Endothelial cell of umbilical vein (primary cell): ENCODE data around the gene POGK. TPM values are rescaled to one million over a fixed set of nuclear protein-coding genes. Genes with fewer than 3 reads are reported as not detected.
A peak's percentile ranks its signal among the peaks of the same experiment; 100 is the strongest.

Experiments used
- BruUV-seq: library from RNA; stranded (reverse); fragments of 400-500 nt; replicated peaks from 2 replicates; lab custom pipeline; 2021; lab: Mats Ljungman, UMichigan
- CTCF ChIA-PET: fragments of 300-600, 350-600 bp; sonication (Branson Sonifier 250); formaldehyde crosslinking; loops from one replicate; lab custom pipeline; 2021; ENCODE audit warnings: antibody characterized with exemption, inconsistent platforms; lab: Charles Lee
- POLR2A ChIA-PET: fragments of 300-600, 350-600 bp; sonication (Branson Sonifier 250); formaldehyde crosslinking; loops from one replicate; lab custom pipeline; 2021; ENCODE audit warnings: antibody characterized with exemption, inconsistent platforms; lab: Charles Lee
- DNase-seq: peaks from one replicate; pipeline ENCODE4 v3.0.0-alpha.2; 2011; ENCODE audit warnings: low read depth, low spot score
- FAIRE-seq: peaks from 2 replicates; lab custom pipeline; 2011; peaks lifted over from hg19 to GRCh38; lab: Jason Lieb, UNC
- H2AFZ ChIP-seq: 2 replicates; pipeline ENCODE4 v1.6.0; 2012; ENCODE audit warnings: low read depth, low read length, control low read depth, inconsistent platforms
- H3K27ac ChIP-seq: 2 replicates; pipeline ENCODE4 v1.5.1; 2011; ENCODE audit warnings: low read depth, mild to moderate bottlenecking, control low read depth, low read length, moderate library complexity; ENCODE audit not compliant: insufficient read depth
- H3K27me3 ChIP-seq, 2 experiments: 2 replicates each; pipeline versions ENCODE4 v1.6.0 to v1.6.1; 2011; ENCODE audit warnings: low read length in 2 of 2, mixed read lengths in 1 of 2; ENCODE audit not compliant: control insufficient read depth in 2 of 2, insufficient read depth in 2 of 2
- H3K36me3 ChIP-seq, 2 experiments: 2 replicates in 1 of 2; 3 replicates in 1 of 2; pipeline ENCODE4 v1.5.1; 2011; ENCODE audit warnings: low read length in 2 of 2, mild to moderate bottlenecking in 1 of 2, moderate library complexity in 1 of 2; ENCODE audit not compliant: control insufficient read depth in 2 of 2, insufficient read depth in 2 of 2; ENCODE audit errors: extremely low read depth in 1 of 2
- H3K4me1 ChIP-seq: 3 replicates; pipeline ENCODE4 v1.5.1; 2011; ENCODE audit warnings: mild to moderate bottlenecking, low read length; ENCODE audit not compliant: control insufficient read depth, insufficient read depth; ENCODE audit errors: extremely low read depth
- H3K4me2 ChIP-seq: 2 replicates; pipeline ENCODE4 v1.6.1; 2011; ENCODE audit warnings: low read length, control low read depth, mixed read lengths; ENCODE audit not compliant: insufficient read depth
- H3K4me3 ChIP-seq, 3 experiments: fragments of 200-600 bp in 1 of 3; sonication (generic), shearing (Covaris generic) in 1 of 3; replicated peaks in 1 of 3; 2 replicates each; pipeline ENCODE4 v1.5.1; 2011 to 2016; ENCODE audit warnings: control low read depth in 3 of 3, low read length in 3 of 3, mild to moderate bottlenecking in 2 of 3, inconsistent platforms in 1 of 3, low read depth in 1 of 3, moderate library complexity in 1 of 3; ENCODE audit not compliant: insufficient read depth in 1 of 3
- H3K79me2 ChIP-seq: 2 replicates; pipeline ENCODE4 v1.6.0; 2012; ENCODE audit warnings: low read length, inconsistent platforms; ENCODE audit not compliant: control insufficient read depth, insufficient read depth
- H3K9ac ChIP-seq: replicated peaks from 2 replicates; pipeline ENCODE3; 2011; ENCODE audit warnings: low read length, control low read depth; ENCODE audit not compliant: insufficient read depth; ENCODE audit errors: extremely low read depth
- H3K9me1 ChIP-seq: replicated peaks from 3 replicates; pipeline ENCODE4 v1.6.0; 2011; ENCODE audit warnings: mild to moderate bottlenecking, low read length; ENCODE audit not compliant: control insufficient read depth, insufficient read depth; ENCODE audit errors: extremely low read depth
- H3K9me3 ChIP-seq: replicated peaks from 2 replicates; pipeline ENCODE4 v1.5.1; 2012; ENCODE audit warnings: low read length, inconsistent platforms; ENCODE audit not compliant: control insufficient read depth, insufficient read depth
- H4K20me1 ChIP-seq: replicated peaks from 2 replicates; pipeline ENCODE3; 2011; ENCODE audit warnings: mild to moderate bottlenecking, low read length; ENCODE audit not compliant: control insufficient read depth, insufficient read depth; ENCODE audit errors: extremely low read depth
- CTCF ChIP-seq, 2 donors: IDR thresholded peaks; 1 replicate in 1 of 2; 2 replicates in 1 of 2; pipeline ENCODE4 v1.5.1; 2011; ENCODE audit warnings: low read length in 2 of 2, mild to moderate bottlenecking in 2 of 2, moderate library complexity in 2 of 2, control low read depth in 1 of 2, inconsistent platforms in 1 of 2, low read depth in 1 of 2; ENCODE audit not compliant: insufficient read depth in 1 of 2; ENCODE audit errors: extremely low read depth in 1 of 2
- EZH2 ChIP-seq: IDR thresholded peaks from 2 replicates; pipeline ENCODE4 v1.6.1; 2012; ENCODE audit warnings: borderline replicate concordance, low read depth, mild to moderate bottlenecking, moderate library complexity, low read length, inconsistent platforms; ENCODE audit not compliant: severe bottlenecking
- FOS ChIP-seq: IDR thresholded peaks from 2 replicates; pipeline ENCODE4 v1.6.1; 2011; ENCODE audit warnings: mild to moderate bottlenecking, low read length, moderate library complexity, borderline replicate concordance; ENCODE audit not compliant: insufficient read depth
- GATA2 ChIP-seq: IDR thresholded peaks from 2 replicates; pipeline ENCODE4 v1.7.0; 2011; ENCODE audit warnings: low read depth, mild to moderate bottlenecking, moderate library complexity, mixed read lengths, low read length; ENCODE audit not compliant: insufficient read length, insufficient read depth
- MAX ChIP-seq: IDR thresholded peaks from 2 replicates; pipeline ENCODE4 v1.6.1; 2011; ENCODE audit not compliant: insufficient read depth, insufficient read length
- POLR2AphosphoS5 ChIP-seq: IDR thresholded peaks from 2 replicates; pipeline ENCODE4 v1.6.1; 2012; ENCODE audit warnings: low read depth, mild to moderate bottlenecking, control low read depth, low read length, moderate library complexity; ENCODE audit not compliant: insufficient read depth
- dilution Hi-C: fragments of 300-500 bp; cut with MboI; formaldehyde crosslinking; loops from one replicate; pipeline ENCODE4 v1.15.0; 2019; ENCODE audit warnings: low sequenced_read_pairs; ENCODE audit not compliant: extremely low pct_ligation_motif_present
- intact Hi-C: fragments of 100-400 bp; cut with micrococcal nuclease; formaldehyde crosslinking; loops from one replicate; pipeline ENCODE4 v1.10.0; 2022
- polyA plus RNA-seq, 4 experiments: library from polyadenylated mRNA; depleted of rRNA in 3 of 4; stranded (reverse) in 3 of 4; unstranded in 1 of 4; fragments of >200 nt; gene quantifications; 2 replicates each; pipeline versions ENCODE4 v1.2.1 to v1.2.3, GENCODE V29; 2011 to 2012; ENCODE audit warnings: missing spikeins in 1 of 4
- total RNA-seq: library from RNA; stranded (reverse); gene quantifications from 2 replicates; pipeline ENCODE4 v1.2.3, GENCODE V29; 2021

Gene POGK
- total and polyA plus RNA-seq, 2 donors (not counting 3 experiments of a cell fraction or from before 2014, with no cell fraction given) = 12.5 to 31.8 TPM

- H3K27ac ChIP-seq = peak overlapping the region; percentile 19
- TF ChIP-seq EZH2 = no peak
- no peak for TF ChIP-seq POLR2AphosphoS5
- no peak for TF ChIP-seq FOS
- TF ChIP-seq CTCF (IDR thresholded peaks at IDR 0.05; ENCODE audit: extremely low read depth in 1 of 2, insufficient read depth in 1 of 2, low read depth in 1 of 2, low read length in 2 of 2) = no peak
- TF ChIP-seq MAX = no peak
- peak; percentile 44 for TF ChIP-seq GATA2
- peaks cover 18% of the 10 kb centered on the region for H3K4me1 ChIP-seq
- peak overlapping the region; percentile 35 to 63 (median 54) for H3K4me3 ChIP-seq
- H3K36me3 ChIP-seq = peaks cover 17 to 28% of the 10 kb centered on the region in 2 experiments
- H3K4me2 ChIP-seq = peak overlapping the region; percentile 84
- no peaks in the 10 kb centered on the region for H4K20me1 ChIP-seq
- intact Hi-C loops = loop anchor here (2.0 to 10.0 kb wide), 3 partner anchors 24 to 916 kb away; partner anchors contain the start of gene POU2F1
- dilution Hi-C loops = no loop called here
- ChIA-PET POLR2A (interaction anchor here (1.3 kb wide), 1 partner anchor 35 kb away, joined by 4 read pairs; no protein-coding TSS in a partner anchor), CTCF (interaction anchor here (0.8 to 1.5 kb wide), 4 partner anchors 9 to 220 kb away, joined by 3 to 5 read pairs (median 3); partner anchors contain the start of gene TADA1)
- H3K9me1 ChIP-seq = no peaks in the 10 kb centered on the region
- H3K79me2 ChIP-seq = peaks cover 43% of the 10 kb centered on the region
- BruUV-seq = TSS peak; percentile 50
- H2AFZ ChIP-seq = peak overlapping the region; percentile 2
- DNase-seq (peak; percentile 47), FAIRE-seq (peak; percentile 67)
- H3K9me3 ChIP-seq = no peaks in the 10 kb centered on the region
- H3K27me3 ChIP-seq = no peaks in the 10 kb centered on the region
- peak overlapping the region; percentile 71 for H3K9ac ChIP-seq
Measured at GRCh38 chr1:166840309-166841274, 1.3 kb downstream of the POGK start.
